Measurements from ENCODE around the gene MMD2. TPM values are rescaled to one million over a fixed set of nuclear protein-coding genes. Genes with fewer than 3 reads are reported as not detected.
"Not testable (repeated sequence)": the region's sequence is repeated elsewhere in the genome, so short reads cannot be mapped to it uniquely, and the experiment has no call there.

MMD2 gene
- total RNA-seq, 4 donors from 2014 or later, result not detected

- peak; percentile 82 to 89 for DNase-seq
- Histone ChIP-seq H3K4me3 (peak overlapping the region; percentile 70 to 74), H3K27ac (peak overlapping the region; percentile 87 to 90), H3K9me3 (no peaks in the 10 kb centered on the region), H3K27me3 (no peaks in the 10 kb centered on the region), H3K36me3 (no peaks in the 10 kb centered on the region), H3K4me1 (peaks cover 0 to 7% of the 10 kb centered on the region in 2 donors)
- intact Hi-C loops (cut with DNase I; ENCODE audit: low total_unique reads), result no loop called here
- TF ChIP-seq, protein P1, sequence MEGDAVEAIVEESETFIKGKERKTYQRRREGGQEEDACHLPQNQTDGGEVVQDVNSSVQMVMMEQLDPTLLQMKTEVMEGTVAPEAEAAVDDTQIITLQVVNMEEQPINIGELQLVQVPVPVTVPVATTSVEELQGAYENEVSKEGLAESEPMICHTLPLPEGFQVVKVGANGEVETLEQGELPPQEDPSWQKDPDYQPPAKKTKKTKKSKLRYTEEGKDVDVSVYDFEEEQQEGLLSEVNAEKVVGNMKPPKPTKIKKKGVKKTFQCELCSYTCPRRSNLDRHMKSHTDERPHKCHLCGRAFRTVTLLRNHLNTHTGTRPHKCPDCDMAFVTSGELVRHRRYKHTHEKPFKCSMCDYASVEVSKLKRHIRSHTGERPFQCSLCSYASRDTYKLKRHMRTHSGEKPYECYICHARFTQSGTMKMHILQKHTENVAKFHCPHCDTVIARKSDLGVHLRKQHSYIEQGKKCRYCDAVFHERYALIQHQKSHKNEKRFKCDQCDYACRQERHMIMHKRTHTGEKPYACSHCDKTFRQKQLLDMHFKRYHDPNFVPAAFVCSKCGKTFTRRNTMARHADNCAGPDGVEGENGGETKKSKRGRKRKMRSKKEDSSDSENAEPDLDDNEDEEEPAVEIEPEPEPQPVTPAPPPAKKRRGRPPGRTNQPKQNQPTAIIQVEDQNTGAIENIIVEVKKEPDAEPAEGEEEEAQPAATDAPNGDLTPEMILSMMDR (IDR thresholded peaks at IDR 0.05), result peak; percentile 71 to 86 (median 81)
- peak in 1 of 2 donors; percentile 74 for TF ChIP-seq POLR2A (IDR thresholded peaks at IDR 0.05)
Observed at GRCh38 chr7:4973728-4974198, 14.8 kb upstream of the MMD2 start.

DNA sequence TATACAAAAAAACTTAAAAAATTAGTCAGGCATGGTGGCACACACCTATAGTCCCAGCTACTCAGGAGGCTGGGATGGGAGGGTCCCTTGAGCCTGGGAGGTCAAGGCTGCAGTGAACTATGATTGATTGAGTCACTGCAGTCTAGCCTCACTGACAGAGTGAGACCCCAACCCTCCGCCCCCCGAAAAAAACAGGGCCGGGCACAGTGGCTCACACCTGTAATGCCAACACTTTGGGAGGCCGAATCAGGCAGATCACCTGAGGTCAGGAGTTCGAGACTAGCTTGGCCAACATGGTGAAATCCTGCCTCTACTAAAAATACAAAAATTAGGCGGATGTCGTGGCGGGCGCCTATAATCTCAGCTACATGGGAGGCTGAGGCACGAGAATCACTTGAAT lies 13.5 kb upstream of the MMD2 start:
- H3K4me1 ChIP-seq; DNase-seq; H3K27ac ChIP-seq; H3K36me3 ChIP-seq; H3K4me3 ChIP-seq; intact Hi-C loops (cut with DNase I; ENCODE audit: low total_unique reads); H3K27me3 ChIP-seq; H3K9me3 ChIP-seq: not testable (repeated sequence)

GRCh38 chr7:4965295-4966022 lies 6.5 kb upstream of the MMD2 start:
- H3K27ac ChIP-seq, result no peak overlapping the region
- intact Hi-C loops (cut with DNase I; ENCODE audit: low total_unique reads), result no loop called here
- no peaks in the 10 kb centered on the region for H3K36me3 ChIP-seq
- peaks cover 0 to 2% of the 10 kb centered on the region in 2 donors for H3K27me3 ChIP-seq
- H3K4me3 ChIP-seq, result no peak overlapping the region
- no peak for TF ChIP-seq POLR2A (IDR thresholded peaks at IDR 0.05)
- TF ChIP-seq, protein P1 (IDR thresholded peaks at IDR 0.05), result no peak
- DNase-seq, result no peak
- no peaks in the 10 kb centered on the region for H3K9me3 ChIP-seq
- H3K4me1 ChIP-seq, result no peaks in the 10 kb centered on the region

GRCh38 chr7:4964506-4964905 lies 5.5 kb upstream of the MMD2 start:
- TF ChIP-seq POLR2A (IDR thresholded peaks at IDR 0.05), result no peak
- Histone ChIP-seq H3K4me3 (no peak overlapping the region), H3K4me1 (no peaks in the 10 kb centered on the region), H3K36me3 (no peaks in the 10 kb centered on the region), H3K27ac (no peak overlapping the region), H3K9me3 (no peaks in the 10 kb centered on the region), H3K27me3 (peaks cover 0 to 6% of the 10 kb centered on the region in 2 donors)
- DNase-seq, result no peak
- intact Hi-C loops (cut with DNase I; ENCODE audit: low total_unique reads), result no loop called here

GRCh38 chr7:4962872-4963775 lies 4.1 kb upstream of the MMD2 start:
- intact Hi-C loops (cut with DNase I; ENCODE audit: low total_unique reads), result no loop called here
- no peaks in the 10 kb centered on the region for H3K36me3 ChIP-seq
- no peak overlapping the region for H3K4me3 ChIP-seq
- TF ChIP-seq POLR2A (IDR thresholded peaks at IDR 0.05), result no peak
- TF ChIP-seq, protein P1 (IDR thresholded peaks at IDR 0.05), result no peak
- H3K27me3 ChIP-seq, result peaks cover 6 to 8% of the 10 kb centered on the region in 2 donors
- no peak overlapping the region for H3K27ac ChIP-seq
- H3K9me3 ChIP-seq, result no peaks in the 10 kb centered on the region
- no peak for DNase-seq
- peaks cover 0 to 8% of the 10 kb centered on the region in 2 donors for H3K4me1 ChIP-seq

- H3K27ac ChIP-seq, result no peak overlapping the region
- no peaks in the 10 kb centered on the region for H3K36me3 ChIP-seq
- intact Hi-C loops (cut with DNase I; ENCODE audit: low total_unique reads), result no loop called here
- peaks cover 6 to 8% of the 10 kb centered on the region in 2 donors for H3K27me3 ChIP-seq
- H3K9me3 ChIP-seq, result no peaks in the 10 kb centered on the region
- peaks cover 0 to 8% of the 10 kb centered on the region in 2 donors for H3K4me1 ChIP-seq
- H3K4me3 ChIP-seq, result no peak overlapping the region
- no peak for DNase-seq
- no peak for TF ChIP-seq POLR2A (IDR thresholded peaks at IDR 0.05)
- TF ChIP-seq, protein P1 (IDR thresholded peaks at IDR 0.05), result no peak
Observed at GRCh38 chr7:4960363-4960762, 1.4 kb upstream of the MMD2 start.

All from uterus (tissue), 4 donors.